GM18951 (cell line): ENCODE results near the gene LMX1B.

ENCODE experiments used
- POLR2A ChIP-seq: IDR thresholded peaks from 4 replicates; pipeline ENCODE4 v1.6.1; 2011; ENCODE audit warnings: mild to moderate bottlenecking; ENCODE audit not compliant: insufficient read length, insufficient read depth; ENCODE audit errors: extremely low read depth
- in situ Hi-C: fragments of 300-500 bp; cut with MboI; formaldehyde crosslinking; loops from one replicate; pipeline ENCODE4 v1.12.0; 2022; ENCODE audit warnings: low sequenced_read_pairs, mixed read lengths, inconsistent platforms; ENCODE audit not compliant: unreplicated experiment

LMX1B gene

GRCh38 chr9:126636983-126637798 lies 23.5 kb downstream of the LMX1B start:
- no peak for TF ChIP-seq POLR2A
- in situ Hi-C loops: no loop called here

- in situ Hi-C loops: no loop called here
- no peak for TF ChIP-seq POLR2A
Measured at GRCh38 chr9:126638571-126639132, 24.9 kb downstream of the LMX1B start.

GRCh38 chr9:126639318-126640000 lies 25.7 kb downstream of the LMX1B start:
- TF ChIP-seq POLR2A: no peak
- in situ Hi-C loops: no loop called here

- in situ Hi-C loops: no loop called here
Measured at GRCh38 chr9:126641118-126641851, 27.6 kb downstream of the LMX1B start.

GRCh38 chr9:126642010-126642744 lies 28.4 kb downstream of the LMX1B start:
- TF ChIP-seq POLR2A: no peak
- in situ Hi-C loops: no loop called here

More at GRCh38 chr9:126641118-126641851, 27.6 kb downstream of the LMX1B start:
- TF ChIP-seq POLR2A: no peak

- in situ Hi-C loops: no loop called here
- no peak for TF ChIP-seq POLR2A
Measured at GRCh38 chr9:126642839-126643238, 29.1 kb downstream of the LMX1B start.

GRCh38 chr9:126643945-126644527 lies 30.3 kb downstream of the LMX1B start:
- TF ChIP-seq POLR2A: no peak
- in situ Hi-C loops: no loop called here

GRCh38 chr9:126646162-126646561 lies 32.4 kb downstream of the LMX1B start:
- no peak for TF ChIP-seq POLR2A
- in situ Hi-C loops: no loop called here

GRCh38 chr9:126647585-126648411 lies 34.1 kb downstream of the LMX1B start:
- in situ Hi-C loops: no loop called here
- no peak for TF ChIP-seq POLR2A

- in situ Hi-C loops: no loop called here
Measured at GRCh38 chr9:126649477-126649876, 35.7 kb downstream of the LMX1B start.

More at GRCh38 chr9:126649477-126649876, 35.7 kb downstream of the LMX1B start:
- no peak for TF ChIP-seq POLR2A
